ENCODE data around the gene FRAT1. TPM values are rescaled to one million over a fixed set of nuclear protein-coding genes. Genes with fewer than 3 reads are reported as not detected.

Gene FRAT1
- total RNA-seq, 2 donors from 2014 or later, result 18.0 to 20.1 TPM

GRCh38 chr10:97362310-97363033 is 43.4 kb downstream of the FRAT1 start:
- 74% methylated on average over 11 of the region's 11 CpGs for WGBS
- H3K27me3 ChIP-seq (replicated peaks; ENCODE audit: insufficient read depth), result no peaks in the 10 kb centered on the region
- H3K27ac ChIP-seq, result no peak overlapping the region
- H3K4me3 ChIP-seq, result no peak overlapping the region
- no peak for TF ChIP-seq POLR2A (IDR thresholded peaks at IDR 0.05)
- no peak for TF ChIP-seq CTCF (IDR thresholded peaks at IDR 0.05)
- no peak for TF ChIP-seq POLR2AphosphoS5 (IDR thresholded peaks at IDR 0.05)
- DNase-seq (ENCODE audit: low spot score), result no peak
- H3K36me3 ChIP-seq, result no peaks in the 10 kb centered on the region
- H3K4me1 ChIP-seq (replicated peaks), result no peaks in the 10 kb centered on the region
- intact Hi-C loops (cut with DNase I), result no loop called here
- H3K9me3 ChIP-seq, result no peaks in the 10 kb centered on the region

- TF ChIP-seq POLR2AphosphoS5 (IDR thresholded peaks at IDR 0.05) (no peak), POLR2A (IDR thresholded peaks at IDR 0.05) (no peak), CTCF (IDR thresholded peaks at IDR 0.05) (no peak)
- intact Hi-C loops (cut with DNase I), result no loop called here
- no peaks in the 10 kb centered on the region for H3K9me3 ChIP-seq
- H3K4me3 ChIP-seq, result no peak overlapping the region
- 92% methylated on average over 4 of the region's 4 CpGs for WGBS
- DNase-seq (ENCODE audit: low spot score), result no peak
- H3K36me3 ChIP-seq, result no peaks in the 10 kb centered on the region
- no peak overlapping the region for H3K27ac ChIP-seq
- H3K4me1 ChIP-seq (replicated peaks), result no peaks in the 10 kb centered on the region
- H3K27me3 ChIP-seq (replicated peaks; ENCODE audit: insufficient read depth), result no peaks in the 10 kb centered on the region
Measured at GRCh38 chr10:97363071-97363470, 44.0 kb downstream of the FRAT1 start.

GRCh38 chr10:97365761-97366351 is 46.8 kb downstream of the FRAT1 start:
- WGBS, result 89% methylated on average over 19 of the region's 19 CpGs
- Histone ChIP-seq H3K36me3 (peaks cover 2 to 5% of the 10 kb centered on the region in 2 donors), H3K27me3 (replicated peaks; ENCODE audit: insufficient read depth) (no peaks in the 10 kb centered on the region), H3K4me3 (no peak overlapping the region), H3K27ac (no peak overlapping the region), H3K4me1 (replicated peaks) (no peaks in the 10 kb centered on the region), H3K9me3 (no peaks in the 10 kb centered on the region)
- intact Hi-C loops (cut with DNase I), result no loop called here
- TF ChIP-seq CTCF (IDR thresholded peaks at IDR 0.05) (no peak), POLR2AphosphoS5 (IDR thresholded peaks at IDR 0.05) (no peak), POLR2A (IDR thresholded peaks at IDR 0.05) (no peak)
- DNase-seq (ENCODE audit: low spot score), result no peak

- Histone ChIP-seq H3K9me3 (no peaks in the 10 kb centered on the region), H3K4me3 (no peak overlapping the region), H3K36me3 (peaks cover 5 to 8% of the 10 kb centered on the region in 2 donors), H3K27ac (no peak overlapping the region), H3K27me3 (replicated peaks; ENCODE audit: insufficient read depth) (no peaks in the 10 kb centered on the region), H3K4me1 (replicated peaks) (no peaks in the 10 kb centered on the region)
- WGBS, result 83% methylated on average over 11 of the region's 11 CpGs
- TF ChIP-seq POLR2AphosphoS5 (IDR thresholded peaks at IDR 0.05) (no peak), CTCF (IDR thresholded peaks at IDR 0.05) (no peak)
- intact Hi-C loops (cut with DNase I), result no loop called here
- DNase-seq (ENCODE audit: low spot score), result no peak
Measured at GRCh38 chr10:97366572-97366971, 47.5 kb downstream of the FRAT1 start.

Measured in prostate gland (tissue), 2 donors.